Measurements from ENCODE around the gene DUSP22.

DUSP22 gene

DNA sequence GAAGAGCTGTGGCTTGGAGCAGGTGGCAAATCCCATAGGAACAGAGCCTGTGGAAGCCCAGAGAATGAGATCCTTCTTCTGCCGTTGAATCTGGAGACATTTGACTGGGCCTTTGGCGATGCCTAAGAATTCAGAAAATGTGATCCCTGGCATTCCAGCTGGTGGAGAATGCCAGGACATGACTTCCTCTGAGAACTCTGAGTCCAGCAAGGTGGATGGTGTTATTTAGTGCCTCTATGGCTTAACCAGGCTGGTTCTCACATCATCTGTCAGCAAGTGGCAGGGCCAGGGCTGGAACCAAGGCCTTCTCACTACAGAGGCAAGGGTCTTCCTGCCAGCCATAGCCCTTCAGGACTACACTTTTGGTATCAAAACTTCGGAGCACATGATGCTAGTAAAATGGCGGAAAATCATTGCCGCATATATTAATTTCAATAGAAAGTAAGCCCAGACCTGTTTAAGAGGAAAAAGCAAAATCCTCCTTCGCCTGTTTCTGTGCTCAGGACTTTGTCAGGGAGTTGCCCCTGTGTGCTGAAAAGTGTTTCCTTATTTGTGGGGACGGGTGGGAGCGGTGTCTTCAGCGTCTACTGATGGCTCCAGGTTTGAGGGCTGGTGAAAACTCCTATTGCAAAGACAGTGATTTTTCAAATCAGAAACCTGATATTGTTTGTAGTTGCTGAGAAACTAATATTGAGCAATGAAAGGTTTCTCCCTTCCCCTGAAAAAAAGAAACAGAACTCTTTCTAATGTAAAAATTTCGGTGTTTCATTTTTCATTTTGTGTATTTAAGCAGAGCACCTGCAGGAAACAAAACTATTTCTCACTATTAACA, 23.9 kb downstream of the DUSP22 start:
- DNase-seq (ENCODE audit: insufficient read length) (no peak), FAIRE-seq (peak; percentile 36)
- no peak for TF ChIP-seq POLR2A (IDR thresholded peaks at IDR 0.05; ENCODE audit: low read depth, low read length)
- no peak for TF ChIP-seq POLR2AphosphoS5 (IDR thresholded peaks at IDR 0.05; ENCODE audit: low read depth, low read length)
- TF ChIP-seq TAF1 (IDR thresholded peaks at IDR 0.05; ENCODE audit: borderline replicate concordance, low read depth, low read length): no peak

DNA sequence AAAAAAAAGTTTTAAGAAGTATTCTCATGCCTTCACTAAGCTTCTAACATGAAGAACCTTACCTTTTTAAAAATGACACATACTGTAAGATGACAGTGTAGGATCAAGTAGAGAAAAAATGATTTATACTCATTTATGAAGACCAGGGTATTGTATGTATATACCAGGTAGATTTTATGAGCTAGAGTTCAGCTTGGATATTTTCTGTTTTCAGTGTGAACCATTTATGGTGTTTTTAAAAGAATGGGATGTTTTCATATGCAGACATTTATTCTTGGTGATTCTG, 24.4 kb downstream of the DUSP22 start:
- FAIRE-seq: no peak
- no peak for TF ChIP-seq TAF1 (IDR thresholded peaks at IDR 0.05; ENCODE audit: borderline replicate concordance, low read depth, low read length)
- no peak for TF ChIP-seq POLR2AphosphoS5 (IDR thresholded peaks at IDR 0.05; ENCODE audit: low read depth, low read length)
- no peak for DNase-seq (ENCODE audit: insufficient read length)

DNA sequence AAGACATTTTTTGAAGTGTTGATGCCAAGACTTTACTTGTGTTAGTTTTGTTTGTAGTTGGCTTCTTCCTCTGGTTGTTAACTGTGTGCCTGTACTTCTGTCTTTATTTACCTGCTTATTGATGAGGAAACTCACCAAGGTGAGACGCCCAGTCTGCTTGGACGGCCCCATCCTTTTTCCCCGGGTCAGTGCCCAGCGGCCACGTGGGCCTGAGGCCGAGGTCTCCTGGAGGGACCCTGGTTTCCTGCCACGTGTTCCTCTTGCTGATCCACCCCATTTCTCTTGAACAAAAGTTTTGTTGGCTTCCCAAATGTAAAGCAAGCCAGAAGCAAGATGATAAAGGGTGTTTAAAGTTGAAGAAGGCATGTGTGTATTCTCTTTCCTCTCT, 24.8 kb downstream of the DUSP22 start:
- FAIRE-seq: no peak
- TF ChIP-seq POLR2A (IDR thresholded peaks at IDR 0.05; ENCODE audit: low read depth, low read length) (no peak), TAF1 (IDR thresholded peaks at IDR 0.05; ENCODE audit: borderline replicate concordance, low read depth, low read length) (no peak), POLR2AphosphoS5 (IDR thresholded peaks at IDR 0.05; ENCODE audit: low read depth, low read length) (no peak)
- DNase-seq (ENCODE audit: insufficient read length): no peak

GRCh38 chr6:317448-318144, 25.3 kb downstream of the DUSP22 start:
- DNase-seq (ENCODE audit: insufficient read length): no peak
- TF ChIP-seq POLR2A (IDR thresholded peaks at IDR 0.05; ENCODE audit: low read depth, low read length) (no peak; the same call in none of the 2 replicates), POLR2AphosphoS5 (IDR thresholded peaks at IDR 0.05; ENCODE audit: low read depth, low read length) (peak; percentile 71; the same call in 1 of the 2 replicates), TAF1 (IDR thresholded peaks at IDR 0.05; ENCODE audit: borderline replicate concordance, low read depth, low read length) (0 out of 2 replicates have a peak, but pooled peaks have one; percentile 29)
- FAIRE-seq: peak; percentile 97

- DNase-seq (ENCODE audit: insufficient read length): no peak
- 0 out of 2 replicates have a peak, but pooled peaks have one; percentile 36 for TF ChIP-seq TAF1 (IDR thresholded peaks at IDR 0.05; ENCODE audit: borderline replicate concordance, low read depth, low read length)
- TF ChIP-seq POLR2A (IDR thresholded peaks at IDR 0.05; ENCODE audit: low read depth, low read length): no peak
- TF ChIP-seq POLR2AphosphoS5 (IDR thresholded peaks at IDR 0.05; ENCODE audit: low read depth, low read length): peak; percentile 50
- FAIRE-seq: no peak
Measured at GRCh38 chr6:318243-318890, 26.1 kb downstream of the DUSP22 start.

DNA sequence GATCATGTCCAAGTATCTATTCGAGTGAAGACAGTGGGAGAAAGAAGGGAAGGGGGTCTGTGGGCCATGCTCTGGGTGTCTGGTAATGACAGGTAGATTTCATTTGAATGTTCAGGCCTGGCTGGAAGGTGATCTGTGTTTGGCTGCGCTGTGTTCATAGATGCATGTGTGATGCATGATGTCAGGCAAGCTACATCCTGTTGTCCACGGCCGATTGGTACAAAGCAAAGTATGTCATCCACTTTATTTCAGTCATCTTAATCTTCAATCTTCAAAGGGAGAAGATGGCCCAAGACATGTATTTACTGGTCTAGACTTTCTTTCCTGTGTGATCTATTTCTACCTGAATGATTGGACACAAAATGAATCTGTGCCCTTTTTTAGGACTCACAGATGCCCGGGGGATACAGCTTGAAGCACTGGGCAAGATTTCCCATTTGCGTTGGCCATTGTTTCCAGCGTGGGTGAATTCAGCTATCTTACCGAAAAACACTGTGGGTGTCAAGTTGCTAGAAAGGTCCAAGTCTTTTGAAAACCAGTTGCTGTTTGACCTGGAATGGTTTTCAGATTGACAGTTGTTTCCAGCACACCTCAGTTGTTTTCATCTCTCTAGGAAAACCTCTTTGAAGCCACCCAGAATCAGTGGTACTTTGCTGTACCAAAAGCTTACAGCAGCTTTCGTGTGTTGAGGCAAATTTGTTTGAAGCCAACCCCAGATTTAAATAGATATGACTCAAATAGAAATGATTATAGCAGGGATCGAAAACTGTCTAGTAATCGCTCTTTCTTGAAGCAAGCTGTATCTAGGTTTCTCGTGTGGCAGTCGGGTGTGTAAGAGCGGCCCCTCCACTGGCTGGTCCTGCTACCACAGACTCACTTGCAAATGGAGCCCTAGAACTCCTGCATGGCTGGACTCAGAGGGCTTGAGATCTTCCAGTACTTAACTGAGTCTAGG, 27.2 kb downstream of the DUSP22 start:
- TF ChIP-seq TAF1 (IDR thresholded peaks at IDR 0.05; ENCODE audit: borderline replicate concordance, low read depth, low read length) (0 out of 2 replicates have a peak, but pooled peaks have one; percentile 19), POLR2A (IDR thresholded peaks at IDR 0.05; ENCODE audit: low read depth, low read length) (peak; percentile 39; the same call in 1 of the 2 replicates), POLR2AphosphoS5 (IDR thresholded peaks at IDR 0.05; ENCODE audit: low read depth, low read length) (peak; percentile 49)
- DNase-seq (ENCODE audit: insufficient read length): no peak
- FAIRE-seq: peak; percentile 95

DNA sequence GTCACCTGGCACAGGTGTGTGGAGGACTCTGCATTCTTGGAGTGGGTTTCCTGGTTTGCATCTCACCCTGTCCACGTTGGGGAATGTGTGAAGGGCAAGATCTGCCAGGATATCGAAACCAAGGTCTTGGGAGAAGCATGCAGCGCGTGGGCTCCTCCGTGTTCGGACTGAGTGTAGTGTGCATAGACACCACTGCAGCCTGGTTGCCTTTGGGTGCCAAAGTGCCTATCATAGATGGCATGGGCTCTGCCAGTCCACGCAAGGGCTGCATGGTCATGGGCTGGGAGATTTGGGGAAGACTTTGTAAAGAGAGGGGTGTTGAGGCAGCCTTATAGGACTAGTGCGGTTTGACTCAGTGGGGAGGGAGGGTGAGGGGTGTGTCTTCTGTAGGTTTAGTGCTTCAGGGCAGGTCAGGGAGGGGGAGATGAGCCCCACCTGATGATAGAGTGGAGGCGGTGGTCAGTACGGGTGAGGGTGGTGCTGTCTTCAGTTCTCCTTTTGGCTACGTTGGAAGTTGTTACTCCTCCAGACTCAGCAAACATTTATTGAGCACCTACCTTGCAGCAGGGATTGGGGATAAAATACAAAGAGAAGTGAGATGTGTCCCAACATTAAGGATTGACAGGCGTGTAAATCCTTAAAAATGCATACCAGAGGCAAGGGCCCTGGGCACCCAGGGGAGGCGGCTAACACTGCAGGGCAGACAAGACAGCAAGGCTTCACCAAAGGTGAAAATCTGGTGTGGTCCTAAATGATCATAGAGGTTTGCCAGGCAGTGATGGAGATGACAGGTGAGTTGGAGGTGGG, 28.3 kb downstream of the DUSP22 start:
- FAIRE-seq (no peak), DNase-seq (ENCODE audit: insufficient read length) (no peak)
- TF ChIP-seq POLR2A (IDR thresholded peaks at IDR 0.05; ENCODE audit: low read depth, low read length) (peak; percentile 66; the same call in 1 of the 2 replicates), TAF1 (IDR thresholded peaks at IDR 0.05; ENCODE audit: borderline replicate concordance, low read depth, low read length) (no peak), POLR2AphosphoS5 (IDR thresholded peaks at IDR 0.05; ENCODE audit: low read depth, low read length) (peak; percentile 65)

- FAIRE-seq (peak; percentile 56), DNase-seq (ENCODE audit: insufficient read length) (no peak)
- TF ChIP-seq POLR2A (IDR thresholded peaks at IDR 0.05; ENCODE audit: low read depth, low read length) (no peak), TAF1 (IDR thresholded peaks at IDR 0.05; ENCODE audit: borderline replicate concordance, low read depth, low read length) (no peak), POLR2AphosphoS5 (IDR thresholded peaks at IDR 0.05; ENCODE audit: low read depth, low read length) (peak; percentile 38; the same call in 1 of the 2 replicates)
Measured at GRCh38 chr6:321158-321438, 28.8 kb downstream of the DUSP22 start.

DNA sequence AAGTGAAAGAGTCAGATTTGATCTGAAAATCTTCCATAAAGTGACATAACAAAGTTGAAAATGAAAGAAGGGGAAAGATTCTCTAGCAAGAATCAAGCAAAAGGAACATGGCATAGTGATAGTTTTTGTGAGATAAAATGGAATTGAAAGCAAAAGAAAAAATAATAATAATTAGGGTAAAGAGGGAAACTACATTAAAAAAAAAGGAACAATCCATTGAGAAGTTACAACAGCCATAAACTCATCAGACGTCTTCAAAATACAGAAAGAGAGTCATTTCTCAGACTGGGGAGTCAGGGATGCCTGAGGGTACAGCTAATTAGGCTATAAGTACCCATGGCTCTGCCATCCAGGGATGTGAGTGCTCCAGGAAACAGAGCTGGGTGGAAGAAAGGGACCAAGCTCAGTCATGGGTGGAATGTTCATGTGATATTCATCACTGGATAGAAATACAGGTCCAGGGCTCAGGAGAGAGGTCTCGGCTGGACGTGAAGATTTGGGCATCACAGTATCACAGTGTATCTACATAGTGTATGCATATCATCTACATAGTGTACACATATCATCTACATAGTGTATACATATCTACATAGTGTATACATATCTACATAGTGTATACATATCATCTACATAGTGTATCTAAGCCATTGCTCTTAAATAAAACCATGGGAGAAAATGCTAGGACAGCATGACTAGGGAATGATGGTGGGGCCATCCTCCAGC, 29.4 kb downstream of the DUSP22 start:
- TF ChIP-seq TAF1 (IDR thresholded peaks at IDR 0.05; ENCODE audit: borderline replicate concordance, low read depth, low read length): no peak
- no peak for TF ChIP-seq POLR2A (IDR thresholded peaks at IDR 0.05; ENCODE audit: low read depth, low read length)
- TF ChIP-seq POLR2AphosphoS5 (IDR thresholded peaks at IDR 0.05; ENCODE audit: low read depth, low read length): no peak; the same call in 1 of the 2 replicates
- peak; percentile 17 for FAIRE-seq

More for the DNA sequence above, 29.4 kb downstream of the DUSP22 start:
- DNase-seq (ENCODE audit: insufficient read length): no peak
